ENCODE results near the gene RRP7A. TPM values are rescaled to one million over a fixed set of nuclear protein-coding genes. Genes with fewer than 3 reads are reported as not detected.

RRP7A gene
- total RNA-seq, 1 donor from 2014 or later = 47.9 TPM

GRCh38 chr22:42473484-42474193 is 46.0 kb downstream of the RRP7A start:
- Mint-ChIP-seq H3K27me3 (ENCODE audit: unreplicated experiment) (peaks cover 1% of the 10 kb centered on the region), H3K36me3 (ENCODE audit: low read depth, unreplicated experiment) (no peaks in the 10 kb centered on the region), H3K4me3 (ENCODE audit: unreplicated experiment) (no peak overlapping the region), H3K4me1 (ENCODE audit: unreplicated experiment) (no peaks in the 10 kb centered on the region), H3K27ac (ENCODE audit: unreplicated experiment) (no peak overlapping the region), H3K9me3 (ENCODE audit: unreplicated experiment) (no peaks in the 10 kb centered on the region)
- peak; percentile 64 for TF ChIP-seq CTCF (IDR thresholded peaks at IDR 0.05; ENCODE audit: unreplicated experiment)
- peak; percentile 41 for DNase-seq (ENCODE audit: low spot score)

- H3K4me1 Mint-ChIP-seq (ENCODE audit: unreplicated experiment) = no peaks in the 10 kb centered on the region
- TF ChIP-seq CTCF (IDR thresholded peaks at IDR 0.05; ENCODE audit: unreplicated experiment) = no peak
- no peak overlapping the region for H3K4me3 Mint-ChIP-seq (ENCODE audit: unreplicated experiment)
- DNase-seq (ENCODE audit: low spot score) = no peak
- H3K27me3 Mint-ChIP-seq (ENCODE audit: unreplicated experiment) = peaks cover 2% of the 10 kb centered on the region
- H3K27ac Mint-ChIP-seq (ENCODE audit: unreplicated experiment) = no peak overlapping the region
- no peaks in the 10 kb centered on the region for H3K36me3 Mint-ChIP-seq (ENCODE audit: low read depth, unreplicated experiment)
- H3K9me3 Mint-ChIP-seq (ENCODE audit: unreplicated experiment) = no peaks in the 10 kb centered on the region
Observed at GRCh38 chr22:42472671-42473070, 46.9 kb downstream of the RRP7A start.

- peaks cover 3% of the 10 kb centered on the region for H3K27me3 Mint-ChIP-seq (ENCODE audit: unreplicated experiment)
- H3K36me3 Mint-ChIP-seq (ENCODE audit: low read depth, unreplicated experiment) = no peaks in the 10 kb centered on the region
- no peaks in the 10 kb centered on the region for H3K4me1 Mint-ChIP-seq (ENCODE audit: unreplicated experiment)
- H3K4me3 Mint-ChIP-seq (ENCODE audit: unreplicated experiment) = no peak overlapping the region
- TF ChIP-seq CTCF (IDR thresholded peaks at IDR 0.05; ENCODE audit: unreplicated experiment) = no peak
- no peak overlapping the region for H3K27ac Mint-ChIP-seq (ENCODE audit: unreplicated experiment)
- H3K9me3 Mint-ChIP-seq (ENCODE audit: unreplicated experiment) = no peaks in the 10 kb centered on the region
- DNase-seq (ENCODE audit: low spot score) = no peak
Observed at GRCh38 chr22:42471441-42471840, 48.2 kb downstream of the RRP7A start.

GRCh38 chr22:42470366-42471082 is 49.1 kb downstream of the RRP7A start:
- peaks cover 3% of the 10 kb centered on the region for H3K27me3 Mint-ChIP-seq (ENCODE audit: unreplicated experiment)
- no peaks in the 10 kb centered on the region for H3K36me3 Mint-ChIP-seq (ENCODE audit: low read depth, unreplicated experiment)
- no peaks in the 10 kb centered on the region for H3K9me3 Mint-ChIP-seq (ENCODE audit: unreplicated experiment)
- DNase-seq (ENCODE audit: low spot score) = no peak
- H3K4me3 Mint-ChIP-seq (ENCODE audit: unreplicated experiment) = no peak overlapping the region
- TF ChIP-seq CTCF (IDR thresholded peaks at IDR 0.05; ENCODE audit: unreplicated experiment) = no peak
- no peaks in the 10 kb centered on the region for H3K4me1 Mint-ChIP-seq (ENCODE audit: unreplicated experiment)
- no peak overlapping the region for H3K27ac Mint-ChIP-seq (ENCODE audit: unreplicated experiment)

- no peak for DNase-seq (ENCODE audit: low spot score)
- no peaks in the 10 kb centered on the region for H3K4me1 Mint-ChIP-seq (ENCODE audit: unreplicated experiment)
- no peak overlapping the region for H3K27ac Mint-ChIP-seq (ENCODE audit: unreplicated experiment)
- H3K27me3 Mint-ChIP-seq (ENCODE audit: unreplicated experiment) = peaks cover 3% of the 10 kb centered on the region
- no peak for TF ChIP-seq CTCF (IDR thresholded peaks at IDR 0.05; ENCODE audit: unreplicated experiment)
- no peaks in the 10 kb centered on the region for H3K9me3 Mint-ChIP-seq (ENCODE audit: unreplicated experiment)
- H3K4me3 Mint-ChIP-seq (ENCODE audit: unreplicated experiment) = no peak overlapping the region
- no peaks in the 10 kb centered on the region for H3K36me3 Mint-ChIP-seq (ENCODE audit: low read depth, unreplicated experiment)
Observed at GRCh38 chr22:42468841-42469240, 50.8 kb downstream of the RRP7A start.
